GM19351 (cell line): ENCODE measurements around the gene CPNE1.
"Not testable (repeated sequence)": the region's sequence is repeated elsewhere in the genome, so short reads cannot be mapped to it uniquely, and the experiment has no call there.

Experiments
- ATAC-seq: cut with Tn5 transposase; IDR thresholded peaks from one replicate; pipeline ENCODE4 v1.9.1; 2021; ENCODE audit warnings: mild to moderate bottlenecking, moderate library complexity; ENCODE audit not compliant: unreplicated experiment

Gene CPNE1

DNA sequence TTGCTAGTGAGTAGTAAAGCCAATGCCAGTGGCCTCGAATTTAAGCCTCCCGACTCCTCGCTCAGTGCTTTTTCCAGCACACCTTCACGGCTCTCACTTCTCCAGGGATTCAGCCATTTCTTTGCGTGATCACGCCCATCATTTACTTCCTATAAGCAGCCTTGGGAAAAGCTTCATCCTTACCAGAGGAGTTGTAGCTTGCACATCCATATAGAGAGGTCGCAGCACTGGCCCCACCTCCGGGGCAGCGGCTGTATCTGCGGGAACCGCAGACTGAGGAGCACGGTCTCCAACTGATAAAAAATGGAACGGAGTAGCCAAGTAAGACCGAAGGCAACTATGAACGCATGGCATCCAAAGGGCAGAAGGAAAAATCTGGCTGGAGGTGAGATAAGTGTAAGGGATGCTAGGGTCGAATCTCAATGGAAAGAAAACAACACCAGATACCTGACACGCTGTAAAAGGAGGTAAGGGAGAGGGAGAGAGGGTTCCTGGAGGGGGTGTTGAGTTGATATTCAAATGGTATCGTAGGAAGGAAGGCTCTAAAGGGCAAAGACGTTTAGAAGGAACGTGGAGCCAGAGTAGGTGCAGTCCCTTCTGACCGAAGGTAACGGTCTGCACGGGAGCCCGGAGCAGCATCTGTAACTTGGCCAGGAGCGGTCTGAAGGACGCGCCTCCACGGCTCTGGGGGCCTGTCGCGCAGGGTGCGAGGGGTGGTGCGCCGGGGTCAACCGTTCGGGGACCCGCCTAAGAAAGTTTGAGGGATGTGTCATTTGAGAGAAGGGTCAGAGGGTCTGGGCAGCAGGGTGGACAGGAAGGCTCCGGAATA is 33.8 kb upstream of the CPNE1 start:
- peak; percentile 28 for ATAC-seq

DNA sequence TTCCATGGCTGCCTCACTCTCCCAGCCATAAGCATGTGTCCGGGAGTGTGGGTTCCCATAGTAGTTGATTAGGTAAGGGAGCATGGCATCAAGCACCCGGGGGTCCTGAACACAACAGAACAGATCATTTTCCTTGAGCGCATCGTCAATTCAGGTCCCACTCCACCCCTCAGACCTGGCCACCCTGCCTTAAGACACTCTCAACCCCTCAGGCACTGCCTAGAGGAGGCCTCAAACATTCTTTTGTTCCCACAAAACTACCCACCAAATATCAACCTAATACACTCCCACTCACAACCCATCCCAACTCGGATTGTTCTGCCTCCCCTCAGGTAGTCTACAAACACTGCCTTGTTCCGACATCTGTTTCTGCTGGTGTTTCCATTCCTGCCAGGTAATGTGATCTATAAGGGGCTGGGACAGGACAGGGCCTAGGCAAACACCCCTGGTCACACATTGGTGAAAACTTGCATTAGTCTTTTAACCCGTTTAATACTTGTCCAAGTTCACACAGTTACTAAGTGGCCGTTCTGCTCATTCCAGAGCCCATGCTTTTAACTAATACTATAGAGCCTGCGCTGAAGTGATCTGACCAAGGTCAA is 33.1 kb upstream of the CPNE1 start:
- no peak for ATAC-seq

DNA sequence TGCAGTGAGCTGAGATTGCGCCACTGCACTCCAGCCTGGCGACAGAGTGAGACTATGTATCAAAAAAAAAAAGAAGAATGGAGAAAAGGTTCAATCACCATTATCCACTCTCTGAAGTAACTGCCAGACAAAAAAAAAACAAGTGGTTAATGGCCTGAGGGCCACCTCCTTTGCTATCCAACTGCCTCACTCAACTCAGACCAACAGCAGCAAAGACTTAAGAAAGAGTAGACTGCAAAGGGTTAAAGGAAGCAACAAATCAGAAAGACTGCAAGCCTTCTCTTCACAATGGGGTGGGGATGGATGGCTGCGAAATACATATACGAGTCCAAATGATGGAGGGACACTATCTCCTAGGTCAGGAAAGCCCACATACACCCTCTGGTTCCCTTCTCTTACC is 31.3 kb upstream of the CPNE1 start:
- no peak for ATAC-seq

- no peak for ATAC-seq
These were observed 30.6 kb upstream of the CPNE1 start for GRCh38 chr20:35695245-35695749.

GRCh38 chr20:35690265-35690664 is 25.6 kb upstream of the CPNE1 start:
- no peak for ATAC-seq

DNA sequence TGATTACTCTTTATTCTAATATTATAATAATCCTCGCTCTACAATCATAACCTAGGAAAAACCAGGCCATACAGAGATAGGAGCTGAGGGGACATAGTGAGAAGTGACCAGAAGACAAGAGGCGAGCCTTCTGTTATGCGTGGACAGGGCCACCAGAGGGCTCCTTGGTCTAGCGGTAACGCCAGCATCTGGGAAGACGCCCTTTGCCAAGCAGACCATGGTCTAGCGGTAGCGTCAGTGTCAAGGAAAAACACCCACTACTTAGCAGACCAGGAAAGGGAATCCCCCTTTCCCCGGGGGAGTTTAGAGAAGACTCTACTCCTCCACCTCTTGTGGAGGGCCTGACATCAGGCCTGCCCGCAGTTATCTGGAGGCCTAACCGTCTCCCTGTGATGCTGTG is 22.2 kb upstream of the CPNE1 start:
- not testable (repeated sequence) for ATAC-seq

DNA sequence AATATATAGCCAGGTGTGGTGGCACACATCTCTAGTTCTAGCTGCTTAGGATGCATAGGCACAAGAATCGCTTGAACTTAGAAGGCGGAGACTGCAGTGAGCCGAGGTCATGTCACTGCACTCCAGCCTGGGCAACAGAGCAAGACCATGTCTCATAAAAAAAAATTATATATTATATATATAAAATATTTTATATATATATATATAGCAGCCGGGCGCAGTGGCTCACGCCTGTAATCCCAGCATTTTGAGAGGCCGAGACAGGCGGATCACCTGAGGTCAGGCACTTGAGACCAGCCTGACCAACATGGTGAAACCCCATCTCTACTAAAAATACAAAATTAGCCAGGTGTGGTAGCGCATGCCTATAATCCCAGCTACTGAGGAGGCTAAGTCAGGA is 20.7 kb upstream of the CPNE1 start:
- not testable (repeated sequence) for ATAC-seq

GRCh38 chr20:35681960-35682359 is 17.3 kb upstream of the CPNE1 start:
- no peak for ATAC-seq

DNA sequence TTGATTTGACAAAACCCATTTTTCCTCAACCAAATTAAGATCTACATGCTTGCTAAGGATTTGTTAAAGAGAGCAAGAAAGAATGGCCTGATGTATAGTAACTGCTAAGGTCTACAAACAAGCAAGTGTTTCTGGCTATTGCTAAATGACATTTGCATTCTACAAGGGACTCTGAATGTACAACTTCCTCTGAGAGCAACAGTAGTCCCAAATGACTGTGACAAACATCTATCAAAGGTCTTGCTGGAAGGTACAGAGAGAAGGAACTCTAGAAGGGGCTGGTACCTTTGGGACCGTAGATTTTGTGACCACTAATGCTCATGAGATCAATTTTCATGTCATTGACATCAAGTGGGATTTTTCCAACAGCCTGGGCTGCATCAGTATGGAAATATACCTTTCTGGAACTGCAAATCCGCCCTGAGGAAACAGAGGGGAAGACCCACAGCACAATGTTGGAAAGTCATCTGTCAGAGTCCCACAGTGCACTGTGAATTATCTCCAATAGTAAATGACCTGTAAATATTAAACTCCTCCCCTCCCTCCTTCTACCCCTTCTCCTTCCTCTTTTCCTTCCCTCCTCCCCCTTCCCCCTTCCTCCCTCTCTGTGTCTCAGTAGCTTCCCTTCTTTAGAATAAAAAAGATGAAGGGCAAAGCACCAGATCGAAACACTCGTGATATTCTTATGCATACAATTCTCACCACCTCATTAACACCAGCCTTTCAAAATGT is 15.9 kb upstream of the CPNE1 start:
- ATAC-seq, result no peak

- no peak for ATAC-seq
These were observed 10.2 kb upstream of the CPNE1 start for GRCh38 chr20:35674921-35675320.

DNA sequence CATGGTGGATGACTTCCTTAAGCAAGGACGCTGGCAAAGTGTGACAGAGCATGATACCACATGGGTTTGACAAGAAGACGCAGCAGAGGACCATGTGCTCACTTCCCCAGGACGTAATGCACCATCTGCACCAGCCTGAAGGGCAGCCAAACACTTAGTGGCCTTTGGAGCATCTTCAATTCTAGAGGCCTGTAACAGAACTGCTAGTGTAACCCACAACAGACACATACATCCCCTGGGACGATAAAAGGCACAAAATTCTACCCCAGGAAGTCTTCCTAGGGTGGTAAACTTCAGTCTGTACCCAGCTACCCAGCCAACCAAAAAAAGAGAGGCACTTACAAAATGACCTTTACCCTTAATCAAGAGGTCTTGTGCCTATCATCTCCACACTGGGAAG is 9.2 kb upstream of the CPNE1 start:
- no peak for ATAC-seq

DNA sequence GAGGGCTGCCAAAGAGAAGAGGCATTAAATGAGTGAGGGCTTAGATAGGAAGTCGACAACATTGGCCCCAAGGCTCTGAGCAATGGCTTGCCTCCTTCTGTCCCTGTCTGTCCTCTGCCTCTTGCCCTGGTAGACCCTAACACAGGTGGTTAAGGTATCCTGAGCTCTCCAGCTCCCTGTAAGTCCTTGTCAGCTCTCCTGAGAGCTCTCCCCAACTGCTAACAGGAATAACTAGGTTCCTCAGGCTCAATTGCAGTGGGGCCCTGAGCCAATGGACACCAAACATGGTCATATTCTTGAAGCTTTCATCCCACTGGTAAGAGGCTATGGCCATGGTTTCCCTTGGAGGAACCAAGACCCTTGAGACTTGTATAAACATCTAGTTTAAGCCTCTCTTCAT is 5.0 kb upstream of the CPNE1 start:
- ATAC-seq, result no peak

DNA sequence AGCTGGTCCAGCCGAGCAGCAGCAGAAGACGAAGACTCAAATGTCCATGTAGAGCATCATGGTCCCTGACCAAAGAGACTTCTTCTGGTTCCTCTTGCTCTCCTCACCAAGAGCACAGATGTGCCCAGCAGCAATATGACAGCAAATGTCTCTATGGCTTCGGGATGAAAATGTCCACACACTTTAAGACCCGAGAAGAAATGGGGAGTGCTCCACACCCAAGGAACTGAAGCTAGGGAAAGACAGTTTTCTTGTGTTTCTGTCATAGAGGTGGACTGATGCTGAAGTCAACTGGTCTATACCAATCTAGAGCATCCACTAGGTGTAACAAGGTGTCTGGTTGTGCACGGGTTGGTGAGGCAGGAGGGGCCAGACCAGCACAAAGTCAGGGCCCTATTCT is 4.5 kb upstream of the CPNE1 start:
- no peak for ATAC-seq

DNA sequence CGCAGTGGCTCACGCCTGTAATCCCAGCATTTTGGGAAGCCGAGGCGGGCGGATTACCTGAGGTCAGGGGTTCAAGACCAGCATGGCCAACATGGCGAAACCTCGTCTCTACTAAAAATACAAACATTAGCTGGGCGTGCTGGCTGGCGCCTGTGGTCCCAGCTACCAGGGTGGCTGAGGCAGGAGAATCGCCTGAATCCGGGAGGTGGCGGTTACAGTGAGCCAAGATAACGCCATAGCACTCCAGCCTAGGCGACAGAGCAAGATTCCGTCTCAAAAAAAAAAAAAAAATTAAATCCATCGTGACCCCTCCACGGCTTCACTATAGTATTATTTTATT is 1.2 kb upstream of the CPNE1 start:
- no peak for ATAC-seq

- peak; percentile 34 for ATAC-seq
These were observed 909 bp downstream of the CPNE1 start for GRCh38 chr20:35663516-35664465.

GRCh38 chr20:35662551-35662950 is 2.1 kb downstream of the CPNE1 start:
- ATAC-seq, result no peak

DNA sequence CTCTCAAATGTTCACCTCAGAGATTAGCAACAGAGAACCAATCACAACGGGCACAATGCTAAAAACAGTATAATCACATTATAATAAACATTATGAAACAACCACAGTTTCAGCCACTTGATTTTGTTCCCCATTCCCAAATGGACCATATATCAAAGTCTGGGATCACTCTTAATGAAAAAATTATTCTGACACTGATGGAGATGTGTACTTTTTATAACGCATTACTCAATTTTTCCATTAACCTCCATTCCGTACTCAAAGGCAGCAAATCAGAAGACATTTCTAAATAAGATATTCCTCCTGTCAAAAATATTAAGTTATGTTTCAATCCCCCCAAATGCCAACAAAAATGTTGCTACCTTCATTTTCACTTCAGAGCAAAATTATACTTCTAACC is 2.8 kb downstream of the CPNE1 start:
- no peak for ATAC-seq

DNA sequence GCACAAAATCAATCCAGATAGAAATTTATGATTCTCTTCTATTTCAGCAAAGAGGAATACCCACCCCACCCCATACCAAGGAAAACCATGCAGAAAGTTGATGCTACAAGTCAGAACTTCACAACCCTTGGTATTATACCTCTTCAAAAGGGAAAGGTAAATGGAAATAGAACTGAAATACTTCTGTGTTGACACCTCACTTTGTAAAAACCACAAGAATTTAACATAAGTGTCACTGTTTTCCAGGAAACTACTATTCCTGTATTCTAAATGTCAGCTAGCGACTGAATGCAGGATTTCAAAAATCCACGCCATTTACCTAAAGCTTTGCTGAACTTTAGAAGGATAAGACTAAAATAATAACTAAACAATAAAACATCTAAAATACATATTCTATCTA is 3.6 kb downstream of the CPNE1 start:
- no peak for ATAC-seq

GRCh38 chr20:35660122-35660937 is 4.4 kb downstream of the CPNE1 start:
- no peak for ATAC-seq

- ATAC-seq, result no peak
These were observed 7.4 kb downstream of the CPNE1 start for GRCh38 chr20:35657271-35657670.
